Gastrocnemius medialis (tissue), 4 donors: ENCODE measurements around the gene DNAH17. TPM values are rescaled to one million over a fixed set of nuclear protein-coding genes. Genes with fewer than 3 reads are reported as not detected.

ENCODE experiments used
- ATAC-seq, 2 donors: fragments of 150-250 bp; one replicate each; pipeline ENCODE4 v1.9.1; 2016
- DNase-seq, 2 donors: peaks; one replicate each; pipeline ENCODE4 v3.0.0-alpha.2; 2019
- H3K27ac ChIP-seq, 4 donors: fragments of 200-600 bp; sonication (generic); 1 replicate in 1 of 4; 2 replicates in 3 of 4; pipeline ENCODE4 v1.5.1; 2016 to 2018; ENCODE audit warnings: mild to moderate bottlenecking in 2 of 4, moderate library complexity in 1 of 4
- H3K27me3 ChIP-seq, 3 donors: fragments of 200-600 bp; sonication (generic) in 2 of 3; 1 replicate in 1 of 3; 2 replicates in 2 of 3; pipeline versions ENCODE4 v1.5.1 to v1.6.0; 2016 to 2019; ENCODE audit warnings: mild to moderate bottlenecking in 1 of 3, moderate library complexity in 1 of 3
- H3K36me3 ChIP-seq, 2 donors: fragments of 200-600 bp; sonication (generic) in 1 of 2; one replicate each; pipeline ENCODE4 v1.5.1; 2017 to 2018
- H3K4me1 ChIP-seq, 2 donors: fragments of 200-600 bp; sonication (generic) in 1 of 2; one replicate each; pipeline ENCODE4 v1.5.1; 2016 to 2017; ENCODE audit warnings: mild to moderate bottlenecking in 2 of 2
- H3K4me3 ChIP-seq, 4 donors: fragments of 200-600 bp; sonication (generic) in 3 of 4; 1 replicate in 1 of 4; 2 replicates in 3 of 4; pipeline ENCODE4 v1.5.1; 2016 to 2019; ENCODE audit warnings: mild to moderate bottlenecking in 2 of 4
- H3K9me3 ChIP-seq, 3 donors: fragments of 200-600 bp; sonication (generic) in 2 of 3; 1 replicate in 1 of 3; 2 replicates in 2 of 3; pipeline ENCODE4 v1.5.1; 2016 to 2019
- POLR2A ChIP-seq, 2 donors: fragments of 450-650 bp; IDR thresholded peaks; one replicate each; pipeline ENCODE4 v1.6.1; 2017; ENCODE audit warnings: antibody characterized with exemption in 2 of 2, mild to moderate bottlenecking in 2 of 2, moderate library complexity in 2 of 2
- in situ Hi-C, 4 donors: fragments of 200-750 bp; cut with MboI; loops; one replicate each; pipeline versions ENCODE4 v1.15.0 to v1.8.0; 2017; ENCODE audit warnings: low sequenced_read_pairs in 4 of 4
- intact Hi-C: fragments of 100-400 bp; cut with DNase I; formaldehyde crosslinking; loops from one replicate; pipeline ENCODE4 v1.15.1; 2023; ENCODE audit warnings: low total_unique reads
- total RNA-seq, 4 donors: library from RNA; depleted of rRNA; stranded (reverse); fragments of >200 nt; gene quantifications; one replicate each; pipeline versions ENCODE4 v1.1.0 to v1.2.3, GENCODE V29; 2016
- TF ChIP-seq, protein P1 (sequence below), 5 experiments: fragments of 450-650 bp in 3 of 5; fragments of 200-600 bp in 2 of 5; sonication (generic) in 2 of 5; IDR thresholded peaks in 4 of 5; conservative IDR thresholded peaks in 1 of 5; 1 replicate in 4 of 5; 2 replicates in 1 of 5; pipeline ENCODE4 v1.5.1; 2016 to 2019; ENCODE audit warnings: antibody characterized with exemption in 5 of 5, mild to moderate bottlenecking in 3 of 5, moderate library complexity in 3 of 5

The DNAH17 gene
- total RNA-seq, 4 donors from 2014 or later: 0.56 TPM; not detected in 3

DNA sequence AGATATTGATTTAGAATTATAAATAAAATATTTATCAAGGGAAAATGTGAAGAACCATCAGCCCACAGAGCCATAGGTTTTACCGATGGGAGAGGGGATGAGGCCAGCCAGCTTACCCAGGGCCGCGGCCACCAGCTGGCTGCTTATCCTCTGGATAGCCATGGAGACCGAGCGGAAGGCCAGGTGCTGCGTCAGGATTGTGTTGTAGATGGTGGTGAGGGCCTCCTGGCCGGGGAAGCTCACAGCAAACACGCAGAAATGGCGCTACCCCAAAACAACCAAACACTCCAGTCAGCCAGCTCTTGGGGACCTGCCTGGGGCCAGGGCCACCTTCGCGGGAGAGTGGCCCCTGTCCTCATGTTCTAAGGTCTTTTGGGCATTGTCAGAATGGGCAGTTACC, 97.8 kb downstream of the DNAH17 start:
- Histone ChIP-seq H3K4me3 (no peak overlapping the region), H3K36me3 (no peaks in the 10 kb centered on the region), H3K27ac (no peak overlapping the region), H3K4me1 (no peaks in the 10 kb centered on the region), H3K9me3 (no peaks in the 10 kb centered on the region), H3K27me3 (peaks cover 2 to 11% (median 9%) of the 10 kb centered on the region in 3 donors)
- TF ChIP-seq, protein P1, sequence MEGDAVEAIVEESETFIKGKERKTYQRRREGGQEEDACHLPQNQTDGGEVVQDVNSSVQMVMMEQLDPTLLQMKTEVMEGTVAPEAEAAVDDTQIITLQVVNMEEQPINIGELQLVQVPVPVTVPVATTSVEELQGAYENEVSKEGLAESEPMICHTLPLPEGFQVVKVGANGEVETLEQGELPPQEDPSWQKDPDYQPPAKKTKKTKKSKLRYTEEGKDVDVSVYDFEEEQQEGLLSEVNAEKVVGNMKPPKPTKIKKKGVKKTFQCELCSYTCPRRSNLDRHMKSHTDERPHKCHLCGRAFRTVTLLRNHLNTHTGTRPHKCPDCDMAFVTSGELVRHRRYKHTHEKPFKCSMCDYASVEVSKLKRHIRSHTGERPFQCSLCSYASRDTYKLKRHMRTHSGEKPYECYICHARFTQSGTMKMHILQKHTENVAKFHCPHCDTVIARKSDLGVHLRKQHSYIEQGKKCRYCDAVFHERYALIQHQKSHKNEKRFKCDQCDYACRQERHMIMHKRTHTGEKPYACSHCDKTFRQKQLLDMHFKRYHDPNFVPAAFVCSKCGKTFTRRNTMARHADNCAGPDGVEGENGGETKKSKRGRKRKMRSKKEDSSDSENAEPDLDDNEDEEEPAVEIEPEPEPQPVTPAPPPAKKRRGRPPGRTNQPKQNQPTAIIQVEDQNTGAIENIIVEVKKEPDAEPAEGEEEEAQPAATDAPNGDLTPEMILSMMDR (IDR thresholded peaks at IDR 0.05 in 4 of 5, conservative IDR thresholded peaks at IDR 0.05 in 1 of 5): no peak
- no peak for TF ChIP-seq POLR2A (IDR thresholded peaks at IDR 0.05)
- in situ Hi-C loops (loop anchor here in 2 of 4 donors (25.0 kb wide), 1 partner anchor 333 kb away; no protein-coding TSS in a partner anchor), intact Hi-C loops (no loop called here)
- DNase-seq: no peak
- no peak for ATAC-seq

DNA sequence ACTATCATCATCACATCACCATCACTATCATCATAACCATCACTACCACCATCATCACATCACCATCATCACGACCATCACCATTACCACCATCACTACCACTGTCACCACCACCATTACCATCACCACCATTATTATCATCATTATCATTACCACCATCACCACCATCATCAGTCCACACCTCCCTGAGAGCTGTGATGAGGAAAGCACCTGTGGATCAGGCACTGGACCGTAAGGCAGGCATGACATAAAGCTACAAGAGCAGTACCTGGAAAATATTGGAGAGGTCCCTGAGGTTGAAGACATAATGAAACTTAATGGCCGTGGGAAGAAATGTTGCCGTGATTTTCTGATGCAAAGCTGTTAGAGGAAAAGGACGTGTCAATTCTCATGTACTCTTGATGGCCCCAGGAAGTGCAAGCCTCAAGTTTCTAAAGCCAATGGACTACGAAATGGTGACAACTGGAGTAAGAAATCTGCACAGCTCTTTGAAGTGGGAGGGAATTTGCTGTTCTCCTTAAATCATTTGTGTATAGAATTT, 98.4 kb downstream of the DNAH17 start:
- DNase-seq (no peak), ATAC-seq (no peak)
- Histone ChIP-seq H3K27me3 (peaks cover 0 to 9% (median 9%) of the 10 kb centered on the region in 3 donors), H3K9me3 (no peaks in the 10 kb centered on the region), H3K36me3 (no peaks in the 10 kb centered on the region), H3K4me1 (no peaks in the 10 kb centered on the region), H3K4me3 (no peak overlapping the region), H3K27ac (no peak overlapping the region)
- in situ Hi-C loops (loop anchor here in 2 of 4 donors (25.0 kb wide), 1 partner anchor 333 kb away; no protein-coding TSS in a partner anchor), intact Hi-C loops (no loop called here)
- TF ChIP-seq, protein P1 (IDR thresholded peaks at IDR 0.05 in 4 of 5, conservative IDR thresholded peaks at IDR 0.05 in 1 of 5): no peak
- TF ChIP-seq POLR2A (IDR thresholded peaks at IDR 0.05): no peak

DNA sequence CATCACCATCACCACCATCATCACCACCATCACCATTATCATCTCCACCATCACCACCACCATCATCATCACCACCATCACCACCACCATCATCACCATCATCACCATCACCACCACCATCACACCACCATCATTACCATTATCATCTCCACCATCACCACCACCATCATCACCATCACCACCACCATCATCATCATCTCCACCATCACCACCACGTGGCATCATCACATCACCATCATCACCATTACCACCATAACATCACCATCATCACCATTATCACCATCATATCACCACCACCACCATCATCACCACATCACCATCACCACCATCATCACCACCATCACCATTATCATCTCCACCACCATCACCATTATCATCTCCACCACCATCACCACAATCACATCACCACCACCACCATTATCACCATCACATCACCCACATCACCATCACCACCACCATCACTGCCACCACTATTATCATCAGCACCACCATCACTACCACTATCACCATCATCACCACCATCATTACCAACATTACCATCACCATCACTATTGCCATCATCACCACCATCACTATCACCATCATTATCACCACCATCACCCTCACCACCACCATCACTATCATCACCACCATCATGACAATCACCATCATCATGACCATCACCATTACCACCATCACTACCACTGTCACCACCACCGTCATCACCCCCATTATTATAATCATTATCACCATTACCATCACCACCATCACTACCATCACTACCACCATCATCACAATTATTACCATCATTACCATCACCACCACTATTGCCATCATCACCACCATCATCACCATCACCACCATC, 99.1 kb downstream of the DNAH17 start:
- DNase-seq: no peak
- no peak overlapping the region for H3K4me3 ChIP-seq
- H3K27ac ChIP-seq: no peak overlapping the region
- no peak for ATAC-seq
- H3K4me1 ChIP-seq: no peaks in the 10 kb centered on the region
- in situ Hi-C loops (loop anchor here in 2 of 4 donors (25.0 kb wide), 1 partner anchor 334 kb away; no protein-coding TSS in a partner anchor), intact Hi-C loops (no loop called here)
- TF ChIP-seq, protein P1 (IDR thresholded peaks at IDR 0.05 in 4 of 5, conservative IDR thresholded peaks at IDR 0.05 in 1 of 5): no peak
- no peak for TF ChIP-seq POLR2A (IDR thresholded peaks at IDR 0.05)
- H3K36me3 ChIP-seq: no peaks in the 10 kb centered on the region
- peaks cover 0 to 14% (median 9%) of the 10 kb centered on the region in 3 donors for H3K27me3 ChIP-seq
- no peaks in the 10 kb centered on the region for H3K9me3 ChIP-seq

DNA sequence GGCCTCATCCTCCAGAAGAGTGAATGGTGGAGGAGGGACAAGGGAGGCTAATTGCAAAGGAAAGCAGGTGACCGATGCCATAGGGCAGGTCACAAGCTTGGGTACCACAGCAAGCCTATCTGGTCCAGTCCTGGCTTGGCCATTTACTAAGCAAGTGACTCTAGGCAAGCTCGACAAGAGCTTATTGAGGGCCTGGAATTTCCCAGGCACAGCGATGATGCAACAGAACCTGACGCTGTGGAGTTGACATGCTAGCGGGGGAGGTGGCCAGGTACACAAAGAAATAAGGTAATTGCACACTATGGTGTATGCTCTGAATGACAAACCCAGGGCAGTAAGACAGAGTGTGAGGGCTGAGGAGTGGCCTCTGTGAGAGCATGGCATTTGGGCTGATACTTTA, 100.2 kb downstream of the DNAH17 start:
- H3K4me1 ChIP-seq: no peaks in the 10 kb centered on the region
- peaks cover 0 to 23% (median 9%) of the 10 kb centered on the region in 3 donors for H3K27me3 ChIP-seq
- ATAC-seq (no peak), DNase-seq (no peak)
- no peak for TF ChIP-seq POLR2A (IDR thresholded peaks at IDR 0.05)
- TF ChIP-seq, protein P1 (IDR thresholded peaks at IDR 0.05 in 4 of 5, conservative IDR thresholded peaks at IDR 0.05 in 1 of 5): no peak
- intact Hi-C loops (no loop called here), in situ Hi-C loops (loop anchor here in 2 of 4 donors (25.0 kb wide), 1 partner anchor 335 kb away; no protein-coding TSS in a partner anchor)
- no peak overlapping the region for H3K27ac ChIP-seq
- no peak overlapping the region for H3K4me3 ChIP-seq
- H3K9me3 ChIP-seq: no peaks in the 10 kb centered on the region
- no peaks in the 10 kb centered on the region for H3K36me3 ChIP-seq
